Activated T-cell treated with anti-CD3 and anti-CD28 coated beads for 1 hour (primary cell): Measurements from ENCODE around the gene DMKN.
"Not testable (repeated sequence)": the region's sequence is repeated elsewhere in the genome, so short reads cannot be mapped to it uniquely, and the experiment has no call there.

Experiments
- DNase-seq: peaks from one replicate; pipeline ENCODE4 v3.0.0-alpha.2; 2020; ENCODE audit warnings: low read depth

DMKN gene

DNA sequence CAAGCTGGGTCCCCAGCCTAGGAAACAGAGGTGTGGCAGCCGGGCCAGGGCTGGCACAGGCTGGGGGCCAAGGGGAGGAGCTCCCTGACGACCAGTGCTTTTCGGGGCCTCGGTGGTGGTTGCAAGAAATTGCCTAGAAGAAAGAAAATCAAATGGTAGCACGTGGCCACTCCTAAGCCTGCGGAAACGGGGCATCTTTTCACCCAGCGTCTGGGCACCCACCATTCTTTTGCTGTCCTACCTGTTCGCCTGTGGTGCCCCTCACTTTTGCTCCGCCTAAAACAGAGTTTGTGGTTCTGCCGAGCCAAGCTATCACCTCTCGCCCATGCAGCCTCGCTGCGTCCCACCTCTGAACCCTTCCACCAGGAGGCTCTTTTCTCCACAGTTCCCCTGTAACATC, 16.0 kb downstream of the DMKN start:
- DNase-seq: no peak

DNA sequence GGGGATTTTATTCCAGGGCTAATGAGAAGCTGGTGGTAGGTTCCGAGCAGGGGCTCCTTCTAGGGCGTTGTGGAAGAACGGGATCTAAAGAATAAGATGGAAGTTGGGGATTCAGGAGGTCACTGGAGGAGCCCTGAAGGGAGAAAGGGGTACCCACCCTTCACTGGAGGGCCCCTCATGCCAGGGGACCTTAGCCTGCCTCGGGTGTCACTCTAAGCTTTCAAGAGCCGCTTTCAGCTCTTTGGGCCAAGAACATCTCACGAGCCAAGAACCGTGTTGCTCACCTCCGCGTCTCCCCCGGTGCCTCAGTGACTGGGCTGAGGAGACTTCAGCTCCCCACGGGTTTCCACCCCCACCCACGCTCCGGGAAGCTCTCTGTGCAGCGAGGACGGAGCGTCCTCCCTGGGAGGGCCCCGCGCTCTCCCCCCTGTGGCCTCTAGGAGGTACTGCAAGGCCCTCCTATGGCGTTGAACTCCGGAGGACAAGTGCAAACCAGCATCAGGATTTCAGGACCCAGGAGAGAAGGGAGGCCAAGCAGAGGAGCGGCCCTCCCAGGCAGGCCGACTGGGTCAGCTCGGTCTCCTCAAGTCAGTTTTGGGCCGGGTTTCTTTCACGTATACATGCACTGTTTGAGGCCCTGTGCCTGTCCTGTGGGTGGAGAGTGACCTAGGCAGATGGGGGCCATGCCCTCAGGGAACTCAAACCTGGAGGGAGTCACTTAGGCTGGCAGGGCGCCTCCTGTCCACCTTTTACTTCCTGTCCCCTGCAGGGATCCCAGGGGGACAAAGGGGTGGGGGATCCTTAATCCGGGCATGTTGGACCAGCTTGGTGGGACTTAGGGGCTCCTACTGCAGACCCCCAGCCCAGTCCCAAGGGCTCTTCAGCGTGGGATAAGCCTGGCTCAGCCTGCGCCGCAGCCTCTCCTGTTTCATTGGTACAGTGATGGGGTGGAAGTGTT, 18.1 kb downstream of the DMKN start:
- peak; percentile 57 for DNase-seq

DNA sequence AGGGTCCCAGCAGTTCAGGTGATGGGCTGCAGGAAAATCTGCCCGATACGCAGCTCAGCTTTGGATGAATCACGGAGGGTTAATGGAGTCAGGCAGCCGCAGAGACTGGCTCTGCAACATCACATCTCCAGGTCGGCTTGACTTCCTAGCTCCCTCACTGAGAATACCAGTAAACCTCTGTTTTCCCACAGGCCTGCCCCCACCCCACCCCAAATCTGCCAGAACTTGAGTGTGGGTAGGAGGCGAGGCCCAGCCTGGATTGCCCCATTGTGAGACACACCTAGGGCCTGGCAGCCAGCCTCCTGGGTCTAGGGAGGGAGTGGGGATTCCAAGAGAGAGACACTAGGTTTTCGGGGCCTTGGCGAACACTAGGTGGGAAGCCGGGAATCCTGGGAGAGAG, 19.5 kb downstream of the DMKN start:
- DNase-seq: no peak

DNA sequence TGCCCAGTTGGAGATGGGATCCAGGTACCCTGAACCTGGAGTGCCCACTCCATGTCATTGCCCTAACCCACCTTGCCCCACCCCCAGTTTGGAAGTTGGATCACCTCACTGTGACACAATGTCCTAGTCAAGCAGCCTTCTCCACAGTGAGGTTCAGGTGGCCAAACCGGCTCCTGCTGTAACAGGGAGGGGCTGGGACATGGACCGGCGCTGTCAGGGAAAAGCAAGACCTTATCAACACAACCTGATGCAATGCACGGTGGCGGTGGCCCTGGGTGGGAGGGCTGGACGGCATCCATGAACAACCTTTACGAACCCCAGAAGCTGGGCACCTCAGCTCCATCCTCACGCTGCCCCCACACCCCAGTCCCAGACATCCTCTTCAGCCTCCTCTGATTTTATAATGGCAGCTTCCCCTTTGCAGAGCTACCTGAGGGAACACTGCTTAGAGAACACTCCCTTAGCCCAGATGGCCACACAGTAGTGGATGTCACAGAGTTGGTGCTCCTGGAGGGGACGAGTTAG, 21.6 kb downstream of the DMKN start:
- DNase-seq: no peak

DNA sequence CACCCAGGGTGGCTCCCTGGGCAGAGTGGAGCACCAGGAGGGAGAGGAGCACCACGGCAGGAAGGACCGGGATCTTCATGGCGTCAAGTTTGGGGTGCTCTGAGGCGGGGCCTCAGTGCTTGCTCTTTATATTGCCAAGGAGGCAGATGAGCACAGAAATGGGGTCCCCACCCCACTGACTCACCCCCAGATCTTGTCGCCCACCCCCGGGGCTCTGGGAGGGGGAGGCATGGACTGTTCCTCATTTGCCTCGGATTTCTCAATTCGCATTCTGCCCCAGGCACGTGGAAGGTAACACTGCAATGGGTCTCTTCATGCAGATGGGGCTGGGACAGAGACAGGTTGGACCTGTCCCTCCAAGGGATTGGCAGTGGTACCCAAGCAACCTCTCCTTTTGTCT, 23.1 kb downstream of the DMKN start, which contains the start of gene KRTDAP:
KRTDAP (minus strand) TSS at position 101 of the 400 bp plus-strand sequence; CDS start at position 79, 22 bp downstream.
- no peak for DNase-seq

DNA sequence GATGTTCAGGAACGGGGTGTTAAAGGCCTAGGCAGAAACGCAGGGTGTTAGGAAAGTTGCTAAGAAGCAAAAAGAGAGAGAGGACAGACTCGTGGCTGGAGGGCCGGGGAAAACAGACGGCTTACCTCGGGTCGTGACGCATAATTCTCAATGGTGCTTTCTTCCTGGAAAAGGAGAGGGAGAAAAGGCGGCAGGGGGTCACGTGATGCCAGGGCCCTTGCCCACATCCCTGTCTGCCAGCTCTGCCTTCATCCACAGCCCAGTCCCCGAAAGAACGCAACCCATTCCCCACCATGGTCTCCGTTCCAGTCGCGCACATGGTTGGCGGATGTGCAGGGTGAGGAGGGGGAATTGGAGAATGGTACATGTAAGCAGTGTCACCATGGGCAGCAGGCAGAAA, 24.8 kb downstream of the DMKN start:
- no peak for DNase-seq

DNA sequence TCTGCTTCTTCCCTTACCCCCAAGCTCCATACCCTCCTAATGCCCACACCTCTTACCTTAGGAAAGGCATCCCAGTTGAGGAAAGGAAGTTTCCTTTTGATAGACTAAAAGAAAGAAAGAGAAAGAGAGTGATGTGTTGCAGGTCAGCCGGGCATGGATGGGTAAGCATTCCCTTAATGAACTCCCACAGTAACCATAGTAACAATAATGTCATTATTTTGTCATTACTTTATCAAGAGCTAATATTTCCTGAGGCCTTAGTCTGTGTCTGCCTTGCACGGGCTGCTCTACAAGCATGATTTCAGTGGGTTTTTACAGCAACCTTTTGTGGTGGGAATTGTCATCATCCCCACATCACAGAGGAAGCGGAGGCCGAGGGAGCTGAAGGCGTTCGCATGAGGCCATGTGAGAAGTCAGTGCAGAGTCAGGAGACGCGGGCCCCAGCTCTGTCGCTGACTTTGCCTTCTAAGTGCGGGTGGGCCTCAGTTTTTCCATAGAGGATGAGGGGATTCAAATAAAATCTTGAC, 25.7 kb downstream of the DMKN start:
- DNase-seq: no peak

DNA sequence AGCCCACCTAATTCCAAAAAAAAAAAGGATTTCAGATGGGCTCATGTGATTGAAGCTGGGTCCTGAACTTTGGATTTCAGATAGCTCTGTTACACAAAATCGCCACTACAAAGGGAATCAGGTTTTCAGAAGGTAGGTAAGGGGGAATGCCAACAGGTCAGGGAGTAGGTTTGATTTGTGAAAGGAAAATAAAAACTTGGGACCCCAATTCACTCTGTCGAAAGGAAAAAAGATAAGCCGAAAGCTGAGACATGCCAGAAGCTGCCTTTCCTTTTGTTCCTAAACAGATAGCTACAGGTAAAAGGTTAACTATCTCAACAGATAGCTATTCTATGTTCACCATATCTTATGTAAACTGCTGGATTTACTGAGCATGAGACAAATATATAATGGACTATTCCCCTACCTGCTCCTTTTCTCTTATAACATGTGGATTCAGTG, 27.2 kb downstream of the DMKN start:
- DNase-seq: no peak

DNA sequence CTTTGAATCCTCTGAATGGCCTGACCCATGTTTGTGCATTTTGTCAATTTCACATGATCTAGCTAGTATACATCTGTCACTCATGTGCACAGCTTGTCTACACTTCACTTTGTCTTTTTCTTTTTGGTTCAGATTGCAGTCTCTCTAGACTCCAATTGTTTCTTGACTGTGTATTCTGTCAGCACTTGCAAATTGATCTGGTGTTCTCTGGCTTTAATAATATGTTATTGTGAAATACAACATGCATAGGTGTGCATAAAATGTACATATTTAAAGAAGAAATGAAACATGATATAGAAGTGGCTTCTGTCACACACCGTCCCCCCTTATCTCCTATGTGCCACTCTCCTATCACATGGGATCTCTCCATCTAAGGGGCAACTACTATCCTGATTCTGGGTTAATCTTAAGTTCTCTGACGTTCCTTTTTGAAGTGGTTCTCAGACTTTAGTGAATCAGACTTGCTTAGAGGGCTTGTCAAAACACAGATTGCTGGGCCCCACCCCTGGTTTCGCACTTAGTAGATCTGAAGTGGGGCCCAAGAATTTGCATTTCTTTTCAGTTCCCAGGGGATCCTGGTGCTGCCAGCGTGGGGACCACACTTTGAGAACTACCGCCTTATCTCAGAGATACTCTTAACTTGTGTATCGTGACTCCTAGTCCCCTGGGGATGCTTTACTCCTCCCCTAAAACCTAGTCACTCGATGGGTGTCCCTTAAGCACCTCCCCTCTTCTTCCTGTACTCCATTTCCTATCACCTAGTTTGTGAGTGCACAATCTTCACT, 29.0 kb downstream of the DMKN start:
- no peak for DNase-seq

DNA sequence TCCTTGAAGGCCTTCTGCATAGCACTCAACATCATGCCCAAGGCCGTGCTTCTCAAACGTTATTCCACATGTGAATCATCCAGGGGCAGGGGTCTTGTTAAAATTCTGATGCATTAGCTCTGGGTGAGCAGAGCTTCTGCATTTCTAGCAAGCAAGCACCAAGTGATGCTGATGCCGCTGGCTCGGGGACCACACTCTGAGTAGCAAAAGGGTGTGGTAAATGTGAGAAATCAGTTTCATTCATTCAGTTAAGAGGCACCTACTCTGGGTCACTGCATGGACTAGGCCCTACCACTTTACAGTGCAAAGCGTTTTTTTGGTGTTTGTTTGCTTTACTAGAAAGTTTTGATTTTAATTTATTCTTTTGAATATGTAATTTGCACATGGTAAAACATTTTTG, 30.4 kb downstream of the DMKN start:
- DNase-seq: no peak

DNA sequence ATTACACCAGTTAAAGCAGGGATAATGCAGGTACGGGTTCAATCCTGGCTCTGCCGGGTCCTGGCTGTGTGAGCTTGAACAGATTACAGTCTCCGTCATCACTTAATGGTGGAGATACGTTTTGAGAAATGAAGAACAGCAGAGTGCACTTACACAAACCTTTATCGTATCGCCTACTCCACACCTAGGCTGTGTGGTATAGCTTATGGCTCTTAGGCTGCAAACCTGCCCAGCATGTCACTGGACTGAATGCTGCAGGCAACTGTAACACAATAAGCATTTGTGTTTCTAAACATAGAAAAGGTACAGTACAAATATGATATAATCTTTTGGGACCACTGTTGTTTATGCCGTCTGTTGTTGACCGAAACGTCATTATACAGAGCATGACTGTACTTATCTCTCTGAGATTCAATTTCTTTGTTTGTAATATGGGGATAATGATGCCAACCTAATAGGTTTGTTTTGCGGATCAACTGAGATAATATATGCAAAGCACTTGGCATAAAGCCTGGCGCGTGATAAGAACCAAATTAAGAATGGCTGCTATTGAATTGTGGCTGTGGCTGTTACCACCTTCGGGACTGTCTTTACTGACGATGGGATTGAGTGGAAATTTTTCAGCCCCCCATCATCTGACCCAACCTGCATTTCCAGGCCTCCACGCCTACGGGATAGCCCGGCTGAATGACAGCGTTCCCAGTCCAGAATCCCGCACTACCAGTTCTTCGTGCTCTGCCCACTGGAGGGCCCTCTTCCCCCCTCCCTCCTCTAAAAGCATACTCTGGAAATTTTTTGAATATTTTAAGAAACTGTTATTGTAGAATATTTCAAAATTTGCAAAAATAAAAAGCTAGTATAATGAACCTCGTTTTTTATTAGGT, 34.4 kb downstream of the DMKN start:
- no peak for DNase-seq

DNA sequence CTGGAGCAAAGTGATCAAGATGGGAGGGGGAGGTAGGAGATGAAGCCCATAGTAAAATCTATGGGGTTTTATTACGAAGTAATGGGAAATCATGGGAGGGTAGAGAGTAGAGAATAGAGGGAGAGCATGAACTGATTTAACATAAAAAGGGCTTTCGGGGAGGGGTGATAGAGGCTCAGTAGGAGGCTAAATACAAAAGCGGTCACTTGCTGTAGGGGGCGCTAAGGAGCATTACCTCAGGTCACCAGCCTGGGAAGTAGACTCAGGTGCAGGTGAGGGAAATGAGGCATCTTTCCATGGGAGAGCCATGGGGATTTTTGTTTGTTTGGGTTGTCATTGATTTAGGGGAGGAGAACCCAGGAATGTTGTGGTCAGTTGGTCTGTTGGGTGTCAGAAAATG, 37.3 kb downstream of the DMKN start:
- no peak for DNase-seq

DNA sequence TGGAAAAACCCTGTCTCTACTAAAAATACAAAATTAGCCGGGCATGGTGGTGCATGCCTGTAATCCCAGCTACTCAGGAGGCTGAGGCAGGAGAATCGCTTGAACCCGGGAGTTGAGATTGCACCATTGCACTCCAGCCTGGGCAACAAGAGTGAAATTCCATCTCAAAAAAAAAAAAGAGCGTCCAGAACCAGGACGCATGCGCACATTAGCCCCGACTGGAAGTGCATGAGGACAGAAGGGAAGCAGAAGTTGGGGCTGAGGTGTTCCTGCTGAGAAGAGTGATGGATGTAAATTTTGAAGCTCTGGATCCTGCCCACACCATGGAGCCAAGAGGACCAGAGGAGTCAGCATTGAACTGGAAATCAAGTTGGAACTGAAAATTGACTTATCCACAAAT, 38.9 kb downstream of the DMKN start:
- not testable (repeated sequence) for DNase-seq

DNA sequence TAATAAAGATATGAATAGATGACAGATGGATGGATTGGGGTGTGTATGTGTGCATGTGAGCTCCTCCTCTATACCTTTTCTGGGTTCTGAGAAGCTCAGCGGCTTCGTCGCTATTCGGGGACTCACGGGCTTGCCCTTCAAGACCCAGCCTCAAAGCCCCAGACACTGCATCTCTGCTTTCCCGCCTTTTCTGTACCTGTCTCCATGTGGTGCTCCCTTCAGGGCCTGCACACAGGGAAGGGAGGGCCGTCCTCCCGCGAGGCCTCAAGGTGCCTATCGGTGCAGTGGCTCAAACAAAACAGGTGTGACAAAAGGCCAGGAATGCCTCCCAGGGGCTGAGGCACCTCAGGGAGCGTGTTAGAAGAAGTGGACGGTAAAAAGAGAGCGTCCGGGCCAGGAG, 39.3 kb downstream of the DMKN start:
- DNase-seq: no peak

DNA sequence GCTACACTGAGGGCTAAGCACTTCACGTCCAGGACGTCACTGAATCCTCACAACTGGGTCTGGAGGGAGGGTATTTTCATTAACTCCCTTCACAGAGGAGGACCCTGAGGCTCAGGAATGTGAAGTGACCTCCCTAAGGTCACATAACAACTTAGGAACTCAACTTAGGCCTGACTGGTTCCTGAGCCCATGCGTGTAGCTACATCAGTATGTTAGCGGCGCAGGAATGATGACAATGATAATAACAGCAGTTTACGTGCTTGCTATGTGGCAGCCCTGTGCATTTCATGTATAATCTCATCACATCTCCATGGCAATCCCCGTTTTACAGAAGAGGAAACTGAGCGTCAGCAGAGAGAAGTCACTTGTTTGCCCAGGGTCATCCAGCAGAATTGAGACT, 41.5 kb downstream of the DMKN start:
- no peak for DNase-seq

DNA sequence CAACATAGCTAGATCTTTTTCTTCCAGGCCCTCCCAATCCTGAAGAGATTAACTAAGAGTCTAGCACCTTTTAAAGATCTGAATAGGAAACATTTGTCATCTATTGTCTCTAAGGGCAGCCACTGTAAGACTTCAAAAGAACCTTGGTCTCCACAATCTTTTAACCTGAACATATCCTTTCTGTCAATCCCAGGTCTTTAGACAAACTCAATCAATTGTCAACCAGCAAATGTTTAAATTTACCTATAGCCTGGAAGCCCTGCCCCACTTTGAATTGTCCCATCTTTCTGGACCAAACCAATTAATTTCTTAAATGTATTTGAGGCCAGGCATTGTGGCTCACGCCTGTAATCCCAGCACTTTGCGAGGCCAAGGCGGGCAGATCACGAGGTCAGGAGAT, 42.4 kb downstream of the DMKN start:
- not testable (repeated sequence) for DNase-seq

DNA sequence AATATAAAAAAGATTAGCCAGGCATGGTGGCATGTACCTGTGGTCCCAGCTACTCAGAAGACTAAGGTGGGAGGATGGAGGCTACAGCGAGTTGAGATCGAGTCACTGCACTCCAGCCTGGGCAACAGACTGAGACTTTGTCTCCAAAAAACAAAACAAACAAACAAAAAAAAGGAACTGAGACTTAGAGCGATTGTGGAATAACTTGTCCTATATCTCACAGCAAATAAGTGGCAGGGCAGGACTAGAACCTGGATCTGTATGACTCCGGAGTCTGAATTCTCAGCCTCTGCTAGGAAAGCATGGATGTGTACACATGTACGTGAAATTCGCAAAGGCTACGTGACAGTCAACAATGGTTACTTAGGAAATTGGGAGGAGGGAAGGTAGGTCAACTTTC, 43.3 kb downstream of the DMKN start:
- no peak for DNase-seq

DNA sequence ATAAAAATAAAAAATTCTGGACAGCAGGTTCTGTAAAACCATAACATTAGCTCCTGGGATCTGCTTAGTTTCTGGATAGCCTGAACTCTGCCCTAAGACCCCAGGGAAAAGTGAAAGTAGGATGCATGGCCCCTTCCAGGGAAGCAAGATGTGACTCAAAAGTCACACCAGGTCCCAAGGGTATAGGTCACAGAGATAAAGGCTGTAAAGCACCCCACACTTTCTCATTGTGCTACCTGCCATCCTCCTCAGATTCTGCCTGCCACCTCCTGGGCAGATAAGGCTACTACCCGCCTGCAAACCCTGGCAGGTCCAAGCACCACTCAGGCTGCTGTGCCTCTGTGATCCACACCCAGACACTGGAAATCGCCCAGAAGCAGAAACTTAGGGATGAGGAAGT, 44.8 kb downstream of the DMKN start:
- peak; percentile 46 for DNase-seq

DNA sequence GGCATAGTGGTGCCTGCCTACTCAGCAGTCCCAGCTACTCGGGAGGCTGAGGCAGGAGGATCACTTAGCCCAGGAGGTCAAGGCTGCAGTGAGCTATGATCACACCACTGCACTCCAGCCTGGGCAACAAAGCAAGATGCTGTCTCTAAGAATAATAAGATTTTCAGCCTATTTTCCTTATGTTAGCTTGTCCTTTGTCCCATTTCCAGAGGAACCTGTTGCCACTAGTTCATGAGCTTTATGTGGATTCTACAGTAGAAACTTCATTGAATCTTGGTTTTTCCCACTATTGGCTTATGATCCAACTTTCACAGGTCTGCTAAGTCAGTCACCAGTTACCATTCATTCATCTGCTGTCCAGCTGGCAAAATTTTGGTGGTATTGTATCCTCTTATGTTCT, 47.2 kb downstream of the DMKN start:
- DNase-seq: no peak

DNA sequence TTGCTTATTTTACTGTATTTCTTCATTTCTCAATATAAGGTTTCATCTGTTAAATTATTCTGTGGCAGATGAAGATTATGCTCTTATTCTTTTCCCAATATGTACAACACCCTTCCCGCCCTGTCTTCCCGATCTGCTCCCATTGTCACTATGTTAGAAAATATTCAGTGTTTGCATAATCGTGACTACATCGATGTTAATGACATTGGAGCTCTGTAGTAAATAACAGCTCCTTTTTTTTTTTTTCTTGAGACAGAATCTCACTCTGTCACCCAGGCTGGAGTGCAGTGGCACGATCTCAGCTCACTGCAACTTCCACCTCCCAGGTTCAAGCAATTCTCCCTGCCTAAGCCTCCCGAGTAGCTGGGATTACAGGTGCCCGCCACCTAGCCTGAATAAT, 50.5 kb downstream of the DMKN start:
- DNase-seq: not testable (repeated sequence)

DNA sequence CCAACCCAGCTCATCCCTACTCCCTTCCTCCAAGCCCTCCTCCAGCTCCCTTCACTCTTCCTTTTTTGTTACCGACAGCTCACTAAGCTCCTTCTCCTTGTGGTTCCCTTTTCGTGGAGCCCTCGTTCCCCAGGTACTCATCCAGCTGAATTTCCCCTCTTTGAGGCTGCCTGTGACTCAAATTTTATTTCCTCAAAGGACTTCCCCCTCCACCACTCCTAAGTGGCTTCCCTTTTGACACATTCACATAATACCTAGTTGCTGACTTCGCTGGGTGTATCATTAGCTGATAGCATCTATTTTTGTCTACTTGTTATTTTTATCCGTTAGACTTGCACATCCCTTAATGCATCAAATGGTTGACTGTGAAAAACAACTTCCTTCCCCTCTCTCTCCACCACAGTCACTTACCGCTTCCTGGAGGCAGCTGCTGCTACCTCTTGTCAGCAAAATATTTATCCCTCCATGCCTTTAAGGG, 50.9 kb downstream of the DMKN start:
- peak; percentile 22 for DNase-seq
